AG09319 (cell line): ENCODE results near the gene SCRN2.

Experiments
- DNase-seq: peaks from one replicate; pipeline ENCODE4 v3.0.0-alpha.2; 2010; ENCODE audit warnings: low read depth; ENCODE audit errors: extremely low read depth
- TF ChIP-seq, protein P1 (sequence below): IDR thresholded peaks from 2 replicates; pipeline ENCODE4 v1.5.1; 2011; ENCODE audit warnings: low read depth, mild to moderate bottlenecking, inconsistent platforms, low read length, moderate library complexity

The SCRN2 gene

GRCh38 chr17:47792979-47793378 lies 48.1 kb downstream of the SCRN2 start:
- DNase-seq, result no peak
- TF ChIP-seq, protein P1, sequence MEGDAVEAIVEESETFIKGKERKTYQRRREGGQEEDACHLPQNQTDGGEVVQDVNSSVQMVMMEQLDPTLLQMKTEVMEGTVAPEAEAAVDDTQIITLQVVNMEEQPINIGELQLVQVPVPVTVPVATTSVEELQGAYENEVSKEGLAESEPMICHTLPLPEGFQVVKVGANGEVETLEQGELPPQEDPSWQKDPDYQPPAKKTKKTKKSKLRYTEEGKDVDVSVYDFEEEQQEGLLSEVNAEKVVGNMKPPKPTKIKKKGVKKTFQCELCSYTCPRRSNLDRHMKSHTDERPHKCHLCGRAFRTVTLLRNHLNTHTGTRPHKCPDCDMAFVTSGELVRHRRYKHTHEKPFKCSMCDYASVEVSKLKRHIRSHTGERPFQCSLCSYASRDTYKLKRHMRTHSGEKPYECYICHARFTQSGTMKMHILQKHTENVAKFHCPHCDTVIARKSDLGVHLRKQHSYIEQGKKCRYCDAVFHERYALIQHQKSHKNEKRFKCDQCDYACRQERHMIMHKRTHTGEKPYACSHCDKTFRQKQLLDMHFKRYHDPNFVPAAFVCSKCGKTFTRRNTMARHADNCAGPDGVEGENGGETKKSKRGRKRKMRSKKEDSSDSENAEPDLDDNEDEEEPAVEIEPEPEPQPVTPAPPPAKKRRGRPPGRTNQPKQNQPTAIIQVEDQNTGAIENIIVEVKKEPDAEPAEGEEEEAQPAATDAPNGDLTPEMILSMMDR, result no peak

DNA sequence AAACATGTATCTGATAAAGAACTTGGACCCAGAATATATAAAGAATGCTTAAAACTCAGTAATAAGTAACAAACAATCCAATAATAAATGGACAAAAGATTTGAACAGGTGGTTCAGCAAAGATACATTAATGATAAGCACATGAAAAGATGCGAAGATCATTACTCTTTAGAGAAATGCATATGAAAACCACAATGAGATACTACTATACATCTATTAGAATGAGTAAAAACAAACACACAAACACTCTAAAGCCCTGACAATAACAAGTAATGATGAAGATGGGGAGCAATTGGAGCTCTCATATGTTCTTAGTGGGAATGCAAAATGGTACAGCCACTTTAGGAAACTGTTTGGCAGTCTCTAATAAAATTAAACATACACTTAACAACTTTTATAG lies 48.6 kb downstream of the SCRN2 start:
- TF ChIP-seq, protein P1, result no peak

GRCh38 chr17:47791025-47791424 lies 50.0 kb downstream of the SCRN2 start:
- TF ChIP-seq, protein P1, result no peak
- no peak for DNase-seq

More for the DNA sequence above, 48.6 kb downstream of the SCRN2 start:
- no peak for DNase-seq

GRCh38 chr17:47789611-47790561 lies 51.2 kb downstream of the SCRN2 start:
- TF ChIP-seq, protein P1, result peak; percentile 55
- no peak for DNase-seq
